Measurements from ENCODE around the gene IKZF2. TPM values are rescaled to one million over a fixed set of nuclear protein-coding genes. Genes with fewer than 3 reads are reported as not detected.

Gene IKZF2
- total and polyA plus RNA-seq, 5 experiments from 2014 or later = 0.85 to 21.1 (median 2.9) TPM

DNA sequence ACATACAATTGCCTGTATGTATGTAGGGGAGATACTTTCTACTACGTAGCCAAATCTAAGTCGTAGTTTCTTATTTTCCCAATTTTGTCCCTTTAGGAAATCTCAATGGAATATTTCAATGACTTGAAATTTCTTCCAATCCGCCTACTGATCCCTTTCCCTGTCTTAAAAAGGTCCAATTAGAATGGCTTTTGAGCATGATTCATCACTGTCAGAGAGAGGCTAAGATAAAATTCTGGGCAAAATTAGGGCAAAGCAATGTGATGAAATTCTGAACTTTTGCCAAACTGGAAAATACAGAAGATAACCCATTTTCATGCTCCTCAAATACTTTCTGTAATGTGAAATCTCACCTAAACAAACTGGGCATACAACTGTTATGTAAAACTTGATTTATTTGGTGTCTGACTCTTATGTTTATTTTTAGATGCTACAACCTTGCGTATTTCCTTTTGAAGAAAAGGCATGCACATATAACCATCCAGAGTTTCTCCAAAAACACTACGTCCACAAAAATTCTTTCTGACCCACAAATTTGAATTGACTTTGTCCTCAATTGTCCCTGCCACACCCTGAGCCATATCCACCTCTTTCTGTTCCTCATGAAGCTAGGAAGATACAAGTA is 147.1 kb downstream of the IKZF2 start:
- H3K27ac Mint-ChIP-seq = peak overlapping the region in 1 of 10 donors; percentile 3
- POLR2A ChIA-PET = no interaction called here
- ATAC-seq = no peak

DNA sequence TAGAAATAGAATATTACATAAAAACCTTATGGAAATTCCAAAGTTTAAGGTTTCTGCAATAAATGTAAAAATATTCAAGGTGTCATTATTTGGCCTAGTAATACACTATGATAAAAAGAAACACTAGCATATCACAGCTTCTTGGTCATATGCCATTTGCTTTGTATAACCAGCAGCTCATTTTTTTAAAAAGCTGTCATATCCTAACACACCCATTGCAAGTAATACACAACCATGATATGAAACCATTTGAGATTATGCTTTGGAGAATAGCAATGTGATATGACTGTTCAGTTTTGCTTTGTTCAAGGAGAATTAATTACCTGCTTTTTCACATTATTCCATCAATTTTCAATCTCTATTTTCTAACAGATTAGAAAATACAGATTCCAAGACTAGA is 149.0 kb downstream of the IKZF2 start:
- DNase-seq (no peak), ATAC-seq (no peak)
- POLR2A ChIA-PET = no interaction called here
- no peaks in the 10 kb centered on the region for H3K27me3 Mint-ChIP-seq
- H3K36me3 Mint-ChIP-seq = peaks cover 0 to 3% (median 0%) of the 10 kb centered on the region in 3 donors
- H3K27ac Mint-ChIP-seq = peak overlapping the region in 1 of 10 donors; percentile 69
- no peak overlapping the region for H3K4me3 Mint-ChIP-seq
- peaks cover 0 to 2% (median 0%) of the 10 kb centered on the region in 9 donors for H3K9me3 Mint-ChIP-seq
- peaks cover 3 to 39% (median 8%) of the 10 kb centered on the region in 4 donors for H3K4me1 Mint-ChIP-seq

More for the DNA sequence above, 147.1 kb downstream of the IKZF2 start:
- Mint-ChIP-seq H3K4me1 (peaks cover 3 to 39% (median 8%) of the 10 kb centered on the region in 4 donors), H3K36me3 (peaks cover 0 to 3% (median 0%) of the 10 kb centered on the region in 3 donors), H3K4me3 (no peak overlapping the region), H3K27me3 (no peaks in the 10 kb centered on the region), H3K9me3 (peaks cover 0 to 2% (median 0%) of the 10 kb centered on the region in 9 donors)
- no peak for DNase-seq

DNA sequence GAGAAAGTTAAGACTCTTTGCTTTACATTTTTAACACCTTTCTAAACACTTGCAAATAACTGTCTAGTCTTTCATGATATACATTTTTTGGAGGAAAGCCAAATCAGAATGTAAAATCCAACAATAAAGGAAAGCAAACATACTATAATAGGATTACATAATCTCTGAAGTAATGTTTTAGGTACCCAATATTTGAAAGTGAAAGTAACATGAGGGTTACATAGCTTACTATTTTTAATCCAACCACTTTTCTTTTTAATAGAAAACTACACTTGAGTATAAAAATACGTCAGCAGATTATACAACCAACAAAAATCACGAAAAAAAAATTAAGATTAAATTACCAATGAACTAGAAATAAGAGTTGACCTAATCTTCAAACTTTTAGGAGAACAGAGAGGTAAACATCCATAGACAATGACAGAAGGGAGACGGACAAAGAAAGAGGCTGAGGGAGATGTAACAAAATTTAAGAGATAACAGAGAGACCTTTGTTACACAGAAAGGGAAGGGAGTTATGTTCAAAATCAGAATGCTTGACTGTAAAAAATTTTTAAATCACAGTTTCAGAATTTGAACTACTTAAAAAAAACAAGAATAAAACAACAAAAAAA is 150.0 kb downstream of the IKZF2 start:
- Mint-ChIP-seq H3K36me3 (peaks cover 0 to 3% (median 0%) of the 10 kb centered on the region in 3 donors), H3K27ac (peak overlapping the region; percentile 69 to 96 (median 92)), H3K4me1 (peaks cover 3 to 39% (median 9%) of the 10 kb centered on the region in 4 donors), H3K4me3 (peak overlapping the region; percentile 64 to 93 (median 80)), H3K27me3 (no peaks in the 10 kb centered on the region), H3K9me3 (peaks cover 0 to 2% (median 0%) of the 10 kb centered on the region in 9 donors)
- POLR2A ChIA-PET = no interaction called here
- DNase-seq (peak in 3 of 10 donors; percentile 12 to 18 (median 12)), ATAC-seq (peak in 1 of 2 donors; percentile 52)

DNA sequence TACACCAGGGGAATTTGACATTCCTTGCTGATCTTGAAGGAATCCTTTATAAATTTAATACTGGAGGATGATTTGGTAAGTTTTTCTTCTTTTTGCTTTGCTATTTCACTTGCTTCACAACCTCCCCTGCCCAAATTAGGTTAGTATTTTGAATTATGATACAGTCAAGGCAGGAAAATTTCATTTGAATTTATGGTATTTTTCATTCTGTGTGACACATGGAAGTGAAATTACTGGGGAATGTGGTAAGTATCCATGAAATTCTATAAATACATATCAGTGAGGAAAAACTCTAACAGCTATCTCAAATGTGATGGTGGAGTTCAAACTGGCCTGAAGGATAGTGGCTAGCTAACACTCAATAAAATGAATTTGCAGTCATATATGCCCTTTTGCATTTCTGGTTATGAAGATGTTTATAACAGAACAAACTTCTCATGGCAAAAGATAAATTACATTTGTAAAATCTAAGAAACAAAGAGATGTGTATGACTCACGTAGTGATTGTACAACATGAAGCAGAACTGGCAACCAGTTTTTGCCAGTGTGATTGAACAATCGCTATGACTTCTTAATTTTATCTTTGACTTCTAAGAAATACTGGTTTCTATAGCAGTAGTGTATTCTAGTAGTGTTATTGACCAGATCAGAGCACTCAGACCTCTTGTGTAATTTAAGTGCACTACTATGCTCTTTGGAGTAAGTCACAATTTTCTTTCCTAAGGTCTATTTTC is 152.6 kb downstream of the IKZF2 start:
- POLR2A ChIA-PET = no interaction called here
- Mint-ChIP-seq H3K27ac (peak overlapping the region in 1 of 10 donors; percentile 31), H3K4me1 (peaks cover 3 to 20% (median 9%) of the 10 kb centered on the region in 4 donors), H3K4me3 (no peak overlapping the region), H3K9me3 (peaks cover 0 to 2% (median 0%) of the 10 kb centered on the region in 9 donors), H3K36me3 (peaks cover 0 to 3% (median 0%) of the 10 kb centered on the region in 3 donors), H3K27me3 (no peaks in the 10 kb centered on the region)
- DNase-seq = no peak
- no peak for ATAC-seq

GRCh38 chr2:212997526-212998020 is 153.8 kb downstream of the IKZF2 start:
- Mint-ChIP-seq H3K4me1 (peaks cover 3 to 20% (median 9%) of the 10 kb centered on the region in 4 donors), H3K9me3 (peaks cover 0 to 2% (median 0%) of the 10 kb centered on the region in 9 donors), H3K27me3 (no peaks in the 10 kb centered on the region), H3K27ac (peak overlapping the region in 1 of 10 donors; percentile 36), H3K4me3 (no peak overlapping the region), H3K36me3 (peaks cover 0 to 3% (median 0%) of the 10 kb centered on the region in 3 donors)
- no peak for ATAC-seq
- no peak for DNase-seq
- POLR2A ChIA-PET = no interaction called here

DNA sequence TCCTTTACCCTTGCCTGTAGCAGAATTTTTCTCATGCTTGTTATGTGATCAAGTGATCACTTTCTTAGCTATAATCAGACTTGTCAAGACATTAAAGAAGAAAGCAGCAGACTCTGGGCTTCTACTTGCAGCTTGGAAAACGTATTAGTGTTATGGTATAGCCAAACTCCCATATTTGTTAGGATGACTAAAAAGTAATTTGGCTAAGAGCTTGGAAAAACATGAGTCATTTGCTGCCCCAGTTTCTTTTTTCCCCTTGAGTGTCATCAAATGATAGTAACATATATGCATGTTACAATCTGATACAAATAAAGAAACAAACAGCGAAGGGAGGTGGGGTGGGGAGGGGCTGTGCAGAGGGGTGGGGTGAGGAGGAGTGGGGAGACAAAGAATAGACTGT is 155.5 kb downstream of the IKZF2 start:
- no peak overlapping the region for H3K27ac Mint-ChIP-seq
- H3K4me3 Mint-ChIP-seq = no peak overlapping the region
- H3K4me1 Mint-ChIP-seq = peaks cover 0 to 8% (median 3%) of the 10 kb centered on the region in 4 donors
- POLR2A ChIA-PET = no interaction called here
- H3K9me3 Mint-ChIP-seq = peaks cover 0 to 2% (median 0%) of the 10 kb centered on the region in 9 donors
- no peaks in the 10 kb centered on the region for H3K36me3 Mint-ChIP-seq
- no peaks in the 10 kb centered on the region for H3K27me3 Mint-ChIP-seq
- ATAC-seq (no peak), DNase-seq (no peak)

DNA sequence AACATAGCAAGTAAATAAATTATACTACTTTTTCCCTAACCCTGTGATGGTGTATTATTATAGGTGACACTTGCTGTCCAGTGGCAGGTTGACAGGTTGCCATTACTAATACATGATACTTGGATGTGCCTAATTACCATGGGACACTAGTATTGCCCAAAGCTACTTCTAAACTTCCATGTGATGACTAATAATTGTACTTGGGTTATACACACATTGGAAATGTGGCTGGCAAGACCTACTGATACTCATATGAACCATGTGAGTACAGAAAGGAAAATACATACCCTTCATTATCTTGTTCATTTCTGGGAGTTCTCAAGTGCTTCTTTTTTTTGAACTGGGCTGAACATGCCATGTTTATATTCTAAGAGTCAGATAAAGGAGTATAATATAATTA is 156.4 kb downstream of the IKZF2 start:
- POLR2A ChIA-PET = no interaction called here
- Mint-ChIP-seq H3K9me3 (peaks cover 0 to 2% (median 0%) of the 10 kb centered on the region in 9 donors), H3K36me3 (no peaks in the 10 kb centered on the region), H3K4me3 (no peak overlapping the region), H3K27ac (no peak overlapping the region), H3K4me1 (peaks cover 0 to 4% (median 1%) of the 10 kb centered on the region in 4 donors), H3K27me3 (no peaks in the 10 kb centered on the region)
- ATAC-seq = no peak
- DNase-seq = no peak

- Mint-ChIP-seq H3K27ac (peak overlapping the region in 1 of 10 donors; percentile 37), H3K4me3 (no peak overlapping the region), H3K9me3 (peaks cover 0 to 9% (median 0%) of the 10 kb centered on the region in 9 donors), H3K27me3 (no peaks in the 10 kb centered on the region), H3K36me3 (no peaks in the 10 kb centered on the region), H3K4me1 (peaks cover 0 to 2% (median under 1%) of the 10 kb centered on the region in 4 donors)
- DNase-seq (no peak), ATAC-seq (no peak)
- POLR2A ChIA-PET = no interaction called here
Measured at GRCh38 chr2:212991120-212991519, 160.3 kb downstream of the IKZF2 start.

DNA sequence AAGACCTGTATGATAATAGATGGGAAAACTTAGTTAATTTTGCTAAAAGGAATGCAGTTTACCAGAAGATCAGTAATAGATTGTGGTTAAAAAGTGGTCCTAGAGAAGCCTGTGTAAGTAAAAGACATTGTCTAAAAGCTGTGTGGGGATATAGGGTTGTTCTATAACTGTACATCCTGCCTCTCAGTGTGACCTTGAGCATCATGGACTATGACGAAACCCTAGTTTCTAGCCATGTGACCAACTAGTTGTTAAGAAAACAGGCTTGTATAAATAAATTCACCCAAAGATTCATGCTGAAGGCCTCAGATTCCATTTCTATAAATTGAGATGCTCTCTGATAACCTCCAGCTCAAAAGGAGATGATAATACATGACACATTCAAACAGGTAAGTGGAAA is 160.7 kb downstream of the IKZF2 start:
- H3K9me3 Mint-ChIP-seq = peaks cover 0 to 9% (median 0%) of the 10 kb centered on the region in 9 donors

GRCh38 chr2:212987492-212987891 is 163.9 kb downstream of the IKZF2 start:
- Mint-ChIP-seq H3K9me3 (peaks cover 0 to 9% (median 0%) of the 10 kb centered on the region in 9 donors), H3K4me3 (no peak overlapping the region), H3K27me3 (no peaks in the 10 kb centered on the region), H3K27ac (no peak overlapping the region), H3K4me1 (peaks cover 0 to 2% (median under 1%) of the 10 kb centered on the region in 4 donors), H3K36me3 (no peaks in the 10 kb centered on the region)
- no peak for ATAC-seq
- POLR2A ChIA-PET = no interaction called here
- no peak for DNase-seq

More for the DNA sequence above, 160.7 kb downstream of the IKZF2 start:
- POLR2A ChIA-PET = no interaction called here
- H3K4me1 Mint-ChIP-seq = peaks cover 0 to 2% (median under 1%) of the 10 kb centered on the region in 4 donors
- H3K27me3 Mint-ChIP-seq = no peaks in the 10 kb centered on the region
- no peak overlapping the region for H3K4me3 Mint-ChIP-seq
- no peaks in the 10 kb centered on the region for H3K36me3 Mint-ChIP-seq
- no peak overlapping the region for H3K27ac Mint-ChIP-seq
- no peak for ATAC-seq
- DNase-seq = no peak

GRCh38 chr2:212984129-212984528 is 167.3 kb downstream of the IKZF2 start:
- Mint-ChIP-seq H3K36me3 (no peaks in the 10 kb centered on the region), H3K27ac (no peak overlapping the region), H3K9me3 (peaks cover 0 to 9% (median 0%) of the 10 kb centered on the region in 9 donors), H3K4me1 (peaks cover 4 to 12% (median 8%) of the 10 kb centered on the region in 4 donors), H3K27me3 (no peaks in the 10 kb centered on the region), H3K4me3 (no peak overlapping the region)
- no peak for ATAC-seq
- no peak for DNase-seq
- POLR2A ChIA-PET = no interaction called here

- peaks cover 0 to 3% (median 0%) of the 10 kb centered on the region in 5 donors for H3K27me3 Mint-ChIP-seq
- no peaks in the 10 kb centered on the region for H3K9me3 Mint-ChIP-seq
- peak in 1 of 2 donors; percentile 40 for ATAC-seq
- H3K4me1 Mint-ChIP-seq = peaks cover 2 to 17% (median 8%) of the 10 kb centered on the region in 4 donors
- peak overlapping the region in 5 of 10 donors; percentile 8 to 67 (median 36) for H3K27ac Mint-ChIP-seq
- H3K36me3 Mint-ChIP-seq = no peaks in the 10 kb centered on the region
- POLR2A ChIA-PET = no interaction called here
- peak overlapping the region in 2 of 10 donors; percentile 12 to 25 for H3K4me3 Mint-ChIP-seq
- no peak for DNase-seq
Measured at GRCh38 chr2:212979799-212980198, 171.6 kb downstream of the IKZF2 start.
